Liver (tissue), 9 donors: ENCODE measurements around the gene SLC38A10. TPM values are rescaled to one million over a fixed set of nuclear protein-coding genes. Genes with fewer than 3 reads are reported as not detected.
A peak's percentile ranks its signal among the peaks of the same experiment; 100 is the strongest.
"Not testable (repeated sequence)": the region's sequence is repeated elsewhere in the genome, so short reads cannot be mapped to it uniquely, and the experiment has no call there.

Experiments used
- DNase-seq: peaks from one replicate; pipeline ENCODE4 v3.0.0-alpha.2; 2017; ENCODE audit warnings: low spot score
- H3K27ac ChIP-seq, 2 donors: one replicate each; pipeline ENCODE4 v1.7.0; 2013; ENCODE audit warnings: inconsistent platforms in 2 of 2, low read length in 2 of 2, control low read depth in 1 of 2, low read depth in 1 of 2, mild to moderate bottlenecking in 1 of 2
- H3K27me3 ChIP-seq, 4 donors: one replicate each; pipeline versions ENCODE4 v1.6.1 to v1.7.0; 2013; ENCODE audit warnings: low read length in 3 of 4, inconsistent platforms in 1 of 4, mild to moderate bottlenecking in 1 of 4, moderate library complexity in 1 of 4; ENCODE audit not compliant: control insufficient read depth in 4 of 4, insufficient read depth in 4 of 4
- H3K36me3 ChIP-seq, 4 donors: one replicate each; pipeline versions ENCODE4 v1.6.1 to v1.7.0; 2013; ENCODE audit warnings: low read length in 3 of 4, mild to moderate bottlenecking in 3 of 4, low read depth in 1 of 4, moderate library complexity in 1 of 4; ENCODE audit not compliant: control insufficient read depth in 4 of 4, insufficient read depth in 3 of 4
- H3K4me1 ChIP-seq, 4 donors: one replicate each; pipeline versions ENCODE4 v1.6.1 to v1.7.0; 2013; ENCODE audit warnings: low read length in 3 of 4, mild to moderate bottlenecking in 3 of 4, moderate library complexity in 1 of 4; ENCODE audit not compliant: control insufficient read depth in 4 of 4, insufficient read depth in 4 of 4
- H3K4me3 ChIP-seq, 3 donors: one replicate each; pipeline versions ENCODE4 v1.6.1 to v1.7.0; 2013; ENCODE audit warnings: low read length in 3 of 3, control low read depth in 1 of 3, low read depth in 1 of 3, mild to moderate bottlenecking in 1 of 3
- H3K9ac ChIP-seq, 2 donors: one replicate each; pipeline ENCODE4 v1.7.0; 2013; ENCODE audit warnings: low read length in 2 of 2, mild to moderate bottlenecking in 2 of 2, moderate library complexity in 2 of 2, control low read depth in 1 of 2, low read depth in 1 of 2
- H3K9me3 ChIP-seq, 4 donors: one replicate each; pipeline versions ENCODE4 v1.6.1 to v1.7.0; 2013; ENCODE audit warnings: low read length in 3 of 4; ENCODE audit not compliant: control insufficient read depth in 4 of 4
- EGR1 ChIP-seq, 2 donors: IDR thresholded peaks; 2 replicates each; pipeline ENCODE4 v1.6.1; 2016 to 2018; ENCODE audit warnings: antibody characterized with exemption in 2 of 2, low read depth in 2 of 2
- FOXA1 ChIP-seq: IDR thresholded peaks from 2 replicates; pipeline ENCODE4 v1.6.1; 2016; ENCODE audit warnings: antibody characterized with exemption
- FOXA2 ChIP-seq: IDR thresholded peaks from 2 replicates; pipeline ENCODE4 v1.6.1; 2016; ENCODE audit warnings: antibody characterized with exemption
- GABPA ChIP-seq, 2 donors: IDR thresholded peaks in 1 of 2; conservative IDR thresholded peaks in 1 of 2; 2 replicates each; pipeline ENCODE4 v1.6.1; 2016; ENCODE audit warnings: antibody characterized with exemption in 2 of 2, mild to moderate bottlenecking in 1 of 2, moderate library complexity in 1 of 2
- HNF4A ChIP-seq, 2 donors: conservative IDR thresholded peaks; 2 replicates each; pipeline ENCODE4 v1.6.1; 2016; ENCODE audit warnings: antibody characterized with exemption in 2 of 2, mild to moderate bottlenecking in 2 of 2
- HNF4G ChIP-seq: IDR thresholded peaks from 2 replicates; pipeline ENCODE4 v1.6.1; 2016; ENCODE audit warnings: antibody characterized with exemption
- JUND ChIP-seq, 2 donors: IDR thresholded peaks; 2 replicates each; pipeline ENCODE4 v1.6.1; 2016; ENCODE audit warnings: antibody characterized with exemption in 2 of 2
- NR2F2 ChIP-seq: IDR thresholded peaks from 2 replicates; pipeline ENCODE4 v1.6.1; 2016; ENCODE audit warnings: antibody characterized with exemption
- RAD21 ChIP-seq, 2 donors: IDR thresholded peaks; 2 replicates each; pipeline ENCODE4 v1.6.1; 2016; ENCODE audit warnings: antibody characterized with exemption in 2 of 2, mild to moderate bottlenecking in 2 of 2
- REST ChIP-seq: IDR thresholded peaks from 2 replicates; pipeline ENCODE4 v1.6.1; 2016; ENCODE audit warnings: antibody characterized with exemption, mild to moderate bottlenecking
- RXRA ChIP-seq, 2 donors: IDR thresholded peaks; 2 replicates each; pipeline ENCODE4 v1.6.1; 2017 to 2018; ENCODE audit warnings: antibody characterized with exemption in 2 of 2, mild to moderate bottlenecking in 1 of 2
- SP1 ChIP-seq: IDR thresholded peaks from 2 replicates; pipeline ENCODE4 v1.6.1; 2018; ENCODE audit warnings: antibody characterized with exemption, mild to moderate bottlenecking
- TAF1 ChIP-seq: conservative IDR thresholded peaks from 2 replicates; pipeline ENCODE4 v1.6.1; 2016; ENCODE audit warnings: antibody characterized with exemption, mild to moderate bottlenecking
- YY1 ChIP-seq: IDR thresholded peaks from 2 replicates; pipeline ENCODE4 v1.6.1; 2016; ENCODE audit warnings: antibody characterized with exemption, mild to moderate bottlenecking
- ZBTB33 ChIP-seq: IDR thresholded peaks from 2 replicates; pipeline ENCODE4 v1.6.1; 2016; ENCODE audit warnings: antibody characterized with exemption
- whole genome bisulfite sequencing: extraction: QIAGEN DNeasy Blood & Tissue Kit; methylation state at CpG from one replicate; pipeline ENCODE4 v1.1.7; 2013; 5-methylcytosine and 5-hydroxymethylcytosine counted together
- polyA plus RNA-seq, 2 donors: library from polyadenylated mRNA; stranded (reverse) in 1 of 2; unstranded in 1 of 2; fragments of 200-250 nt in 1 of 2; fragments of >200 nt in 1 of 2; fragmentation: Nextera tagmentation in 1 of 2; extraction: Ambion mirVana in 1 of 2; gene quantifications; one replicate each; pipeline versions ENCODE4 v1.2.1 to v1.2.3, GENCODE V29; 2013 to 2015
- total RNA-seq, 2 donors: library from RNA; depleted of rRNA; stranded (reverse); fragments of >200 nt; gene quantifications; one replicate each; pipeline ENCODE4 v1.2.3, GENCODE V29; 2014
- TF ChIP-seq, protein P1 (sequence below): fragments of 150-350 bp; IDR thresholded peaks from 2 replicates; pipeline ENCODE4 v1.5.1; 2017; ENCODE audit warnings: improper control_type of control experiment, low read depth, low read length; ENCODE audit not compliant: missing input control
- TF ChIP-seq, protein P2 (sequence below): IDR thresholded peaks from 2 replicates; pipeline ENCODE4 v1.6.1; 2016; ENCODE audit warnings: antibody characterized with exemption
- TF ChIP-seq, protein P3 (sequence below): IDR thresholded peaks from 2 replicates; pipeline ENCODE4 v1.6.1; 2016; ENCODE audit warnings: antibody characterized with exemption
- donor health status: healthy.
- donor health status: healthy.
- donor health status: healthy.
- donor health status: healthy.
- donor health status: healthy.

Gene SLC38A10
- total and polyA plus RNA-seq, 4 donors: 29.3 to 117 (median 54.7) TPM

GRCh38 chr17:81309140-81309858 is 14.2 kb upstream of the SLC38A10 start:
- peak; percentile 76 for DNase-seq
- Histone ChIP-seq H3K4me1 (peaks cover 4 to 29% (median 17%) of the 10 kb centered on the region in 4 donors), H3K27me3 (no peaks in the 10 kb centered on the region), H3K36me3 (no peaks in the 10 kb centered on the region), H3K27ac (peak overlapping the region; percentile 85 to 87), H3K4me3 (peak overlapping the region; percentile 3 to 62 (median 3)), H3K9ac (peak overlapping the region; percentile 68 to 73), H3K9me3 (no peaks in the 10 kb centered on the region)
- TF ChIP-seq, protein P1, sequence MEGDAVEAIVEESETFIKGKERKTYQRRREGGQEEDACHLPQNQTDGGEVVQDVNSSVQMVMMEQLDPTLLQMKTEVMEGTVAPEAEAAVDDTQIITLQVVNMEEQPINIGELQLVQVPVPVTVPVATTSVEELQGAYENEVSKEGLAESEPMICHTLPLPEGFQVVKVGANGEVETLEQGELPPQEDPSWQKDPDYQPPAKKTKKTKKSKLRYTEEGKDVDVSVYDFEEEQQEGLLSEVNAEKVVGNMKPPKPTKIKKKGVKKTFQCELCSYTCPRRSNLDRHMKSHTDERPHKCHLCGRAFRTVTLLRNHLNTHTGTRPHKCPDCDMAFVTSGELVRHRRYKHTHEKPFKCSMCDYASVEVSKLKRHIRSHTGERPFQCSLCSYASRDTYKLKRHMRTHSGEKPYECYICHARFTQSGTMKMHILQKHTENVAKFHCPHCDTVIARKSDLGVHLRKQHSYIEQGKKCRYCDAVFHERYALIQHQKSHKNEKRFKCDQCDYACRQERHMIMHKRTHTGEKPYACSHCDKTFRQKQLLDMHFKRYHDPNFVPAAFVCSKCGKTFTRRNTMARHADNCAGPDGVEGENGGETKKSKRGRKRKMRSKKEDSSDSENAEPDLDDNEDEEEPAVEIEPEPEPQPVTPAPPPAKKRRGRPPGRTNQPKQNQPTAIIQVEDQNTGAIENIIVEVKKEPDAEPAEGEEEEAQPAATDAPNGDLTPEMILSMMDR: peak; percentile 63
- TF ChIP-seq FOXA2: no peak
- TF ChIP-seq EGR1 (IDR thresholded peaks at IDR 0.05; ENCODE audit: low read depth in 2 of 2): peak; percentile 12 to 71
- TF ChIP-seq SP1: peak; percentile 84
- no peak for TF ChIP-seq GABPA (IDR thresholded peaks at IDR 0.05 in 1 of 2, conservative IDR thresholded peaks at IDR 0.05 in 1 of 2)
- peak; percentile 70 to 82 for TF ChIP-seq RAD21 (IDR thresholded peaks at IDR 0.05)
- TF ChIP-seq TAF1: peak; percentile 75
- TF ChIP-seq HNF4A (conservative IDR thresholded peaks at IDR 0.05): peak; percentile 61 to 70
- peak; percentile 11 to 24 for TF ChIP-seq JUND (IDR thresholded peaks at IDR 0.05)
- TF ChIP-seq, protein P2, sequence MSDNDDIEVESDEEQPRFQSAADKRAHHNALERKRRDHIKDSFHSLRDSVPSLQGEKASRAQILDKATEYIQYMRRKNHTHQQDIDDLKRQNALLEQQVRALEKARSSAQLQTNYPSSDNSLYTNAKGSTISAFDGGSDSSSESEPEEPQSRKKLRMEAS: no peak
- peak; percentile 58 for TF ChIP-seq NR2F2
- TF ChIP-seq REST: peak; percentile 89
- TF ChIP-seq HNF4G: no peak
- peak; percentile 91 for TF ChIP-seq YY1
- peak; percentile 67 to 70 for TF ChIP-seq RXRA (IDR thresholded peaks at IDR 0.05)
- TF ChIP-seq, protein P3, sequence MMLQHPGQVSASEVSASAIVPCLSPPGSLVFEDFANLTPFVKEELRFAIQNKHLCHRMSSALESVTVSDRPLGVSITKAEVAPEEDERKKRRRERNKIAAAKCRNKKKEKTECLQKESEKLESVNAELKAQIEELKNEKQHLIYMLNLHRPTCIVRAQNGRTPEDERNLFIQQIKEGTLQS: no peak
- no peak for TF ChIP-seq FOXA1
- TF ChIP-seq ZBTB33: no peak
- WGBS: 9% methylated on average over 22 of the region's 22 CpGs

- H3K9me3 ChIP-seq, H3K36me3 ChIP-seq, H3K27me3 ChIP-seq, DNase-seq: not testable (repeated sequence)
- peaks cover 4 to 33% (median 22%) of the 10 kb centered on the region in 4 donors for H3K4me1 ChIP-seq
- WGBS: 17% methylated on average over 14 of the region's 14 CpGs
- peak overlapping the region; percentile 3 to 62 (median 3) for H3K4me3 ChIP-seq
- peak overlapping the region; percentile 3 to 73 for H3K9ac ChIP-seq
- H3K27ac ChIP-seq: peak overlapping the region; percentile 85 to 87
Observed at GRCh38 chr17:81308784-81309139, 13.7 kb upstream of the SLC38A10 start.
